ENCODE measurements around the gene CBL. TPM values are rescaled to one million over a fixed set of nuclear protein-coding genes. Genes with fewer than 3 reads are reported as not detected.

Gene CBL
- total RNA-seq, 2 donors from 2014 or later, result 10.8 to 16.4 TPM

DNA sequence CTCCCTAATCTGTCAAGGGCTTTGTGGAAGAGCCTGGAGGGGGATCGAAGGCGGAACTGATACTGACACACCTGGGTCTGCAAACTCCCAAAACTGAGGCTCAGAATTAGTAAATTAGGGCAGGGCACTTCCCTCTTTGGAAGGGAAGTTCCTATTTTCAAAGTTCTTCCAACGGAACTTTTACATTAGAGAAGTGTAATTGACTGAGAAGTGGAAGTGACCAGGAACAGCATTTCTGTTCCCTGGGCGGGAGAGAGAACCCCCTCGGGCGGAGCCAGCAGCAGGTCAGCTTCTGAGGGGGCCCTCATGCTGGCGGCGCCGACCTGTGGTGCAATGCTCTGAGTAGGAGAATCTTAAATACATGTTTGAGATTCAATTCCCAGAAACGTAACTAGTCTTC lies 1.1 kb upstream of the CBL start:
- Histone ChIP-seq H3K4me1 (peaks cover 3% of the 10 kb centered on the region), H3K9ac (ENCODE audit: low read depth in 2 of 2, low read length in 2 of 2) (no peak overlapping the region), H3K36me3 (no peaks in the 10 kb centered on the region), H3K27ac (peak overlapping the region; percentile 93), H3K4me3 (no peak overlapping the region), H3K27me3 (no peaks in the 10 kb centered on the region), H3K9me3 (no peaks in the 10 kb centered on the region)
- DNase-seq, result no peak
- intact Hi-C loops (cut with DNase I), result loop anchor here (5.0 kb wide), 1 partner anchor 127 kb away; the partner anchor contains the start of gene RNF26
- TF ChIP-seq CTCF (IDR thresholded peaks at IDR 0.05), result no peak

- Histone ChIP-seq H3K9ac (ENCODE audit: low read depth in 2 of 2, low read length in 2 of 2) (peak overlapping the region; percentile 86 to 92), H3K36me3 (no peaks in the 10 kb centered on the region), H3K4me3 (peak overlapping the region; percentile 93), H3K27me3 (no peaks in the 10 kb centered on the region), H3K27ac (peak overlapping the region; percentile 93), H3K4me1 (peaks cover 3% of the 10 kb centered on the region), H3K9me3 (no peaks in the 10 kb centered on the region)
- TF ChIP-seq CTCF (IDR thresholded peaks at IDR 0.05), result no peak
- intact Hi-C loops (cut with DNase I), result loop anchor here (5.0 kb wide), 1 partner anchor 126 kb away; the partner anchor contains the start of gene RNF26
- peak; percentile 64 for DNase-seq
Observed at GRCh38 chr11:119206511-119207414, 624 bp downstream of the CBL start.

GRCh38 chr11:119207415-119207960 lies 1.3 kb downstream of the CBL start:
- Histone ChIP-seq H3K27me3 (no peaks in the 10 kb centered on the region), H3K9ac (ENCODE audit: low read depth in 2 of 2, low read length in 2 of 2) (peak overlapping the region in 1 of 2 donors; percentile 86), H3K36me3 (no peaks in the 10 kb centered on the region), H3K9me3 (no peaks in the 10 kb centered on the region), H3K27ac (peak overlapping the region; percentile 93), H3K4me3 (peak overlapping the region; percentile 93), H3K4me1 (peaks cover 3% of the 10 kb centered on the region)
- no peak for TF ChIP-seq CTCF (IDR thresholded peaks at IDR 0.05)
- intact Hi-C loops (cut with DNase I), result loop anchor here (5.0 kb wide), 1 partner anchor 125 kb away; the partner anchor contains the start of gene RNF26
- no peak for DNase-seq

DNA sequence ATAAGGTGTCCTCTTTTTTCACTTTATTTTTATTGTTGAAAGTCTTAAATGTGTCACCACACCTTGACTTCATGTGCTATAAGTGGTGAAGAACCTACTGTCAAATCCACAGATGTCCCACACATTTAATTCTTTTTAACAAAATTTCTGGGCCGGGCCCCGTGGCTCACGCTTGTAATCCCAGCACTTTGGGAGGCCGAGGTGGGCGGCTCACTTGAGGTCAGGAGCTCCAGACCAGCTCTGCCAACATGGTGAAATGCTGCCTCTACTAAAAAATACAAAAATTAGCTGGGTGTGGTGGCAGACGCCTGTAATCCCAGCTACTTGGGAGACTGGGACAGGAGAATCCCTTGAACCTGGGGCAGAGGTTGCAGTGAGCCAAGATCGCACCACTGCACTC lies 3.0 kb downstream of the CBL start:
- no peaks in the 10 kb centered on the region for H3K36me3 ChIP-seq
- H3K27me3 ChIP-seq, result no peaks in the 10 kb centered on the region
- intact Hi-C loops (cut with DNase I), result loop anchor here (5.0 kb wide), 1 partner anchor 123 kb away; the partner anchor contains the start of gene RNF26
- H3K9ac ChIP-seq (ENCODE audit: low read depth in 2 of 2, low read length in 2 of 2), result no peak overlapping the region
- H3K4me3 ChIP-seq, result no peak overlapping the region
- no peak for DNase-seq
- TF ChIP-seq CTCF (IDR thresholded peaks at IDR 0.05), result no peak
- peaks cover 3% of the 10 kb centered on the region for H3K4me1 ChIP-seq
- no peak overlapping the region for H3K27ac ChIP-seq
- no peaks in the 10 kb centered on the region for H3K9me3 ChIP-seq

DNA sequence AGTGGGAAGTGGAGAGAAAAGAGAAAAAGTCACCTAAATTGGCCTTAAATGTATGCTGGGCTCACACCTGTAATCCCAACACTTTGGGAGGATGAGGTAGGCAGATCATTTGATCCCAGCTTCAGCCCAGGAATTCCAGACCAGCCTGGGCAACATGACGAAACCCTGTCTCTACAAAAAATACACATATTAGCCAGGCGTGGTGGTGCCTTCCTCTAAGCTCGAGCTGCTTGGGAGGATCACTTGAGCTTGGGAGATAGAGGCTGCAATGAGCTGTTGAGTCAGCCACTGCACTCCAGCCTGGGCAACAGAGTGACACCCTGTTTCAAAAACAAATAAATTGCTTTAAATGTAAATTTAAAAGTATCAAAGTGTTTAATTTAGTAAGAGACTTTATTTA lies 3.9 kb downstream of the CBL start:
- no peaks in the 10 kb centered on the region for H3K9me3 ChIP-seq
- intact Hi-C loops (cut with DNase I), result no loop called here
- TF ChIP-seq CTCF (IDR thresholded peaks at IDR 0.05), result no peak
- H3K36me3 ChIP-seq, result no peaks in the 10 kb centered on the region
- H3K4me1 ChIP-seq, result peaks cover 3% of the 10 kb centered on the region
- DNase-seq, result no peak
- H3K27ac ChIP-seq, result no peak overlapping the region
- H3K4me3 ChIP-seq, result no peak overlapping the region
- H3K9ac ChIP-seq (ENCODE audit: low read depth in 2 of 2, low read length in 2 of 2), result no peak overlapping the region
- no peaks in the 10 kb centered on the region for H3K27me3 ChIP-seq
